Measurements from ENCODE around the gene APBA3.

Gene APBA3, protein sequence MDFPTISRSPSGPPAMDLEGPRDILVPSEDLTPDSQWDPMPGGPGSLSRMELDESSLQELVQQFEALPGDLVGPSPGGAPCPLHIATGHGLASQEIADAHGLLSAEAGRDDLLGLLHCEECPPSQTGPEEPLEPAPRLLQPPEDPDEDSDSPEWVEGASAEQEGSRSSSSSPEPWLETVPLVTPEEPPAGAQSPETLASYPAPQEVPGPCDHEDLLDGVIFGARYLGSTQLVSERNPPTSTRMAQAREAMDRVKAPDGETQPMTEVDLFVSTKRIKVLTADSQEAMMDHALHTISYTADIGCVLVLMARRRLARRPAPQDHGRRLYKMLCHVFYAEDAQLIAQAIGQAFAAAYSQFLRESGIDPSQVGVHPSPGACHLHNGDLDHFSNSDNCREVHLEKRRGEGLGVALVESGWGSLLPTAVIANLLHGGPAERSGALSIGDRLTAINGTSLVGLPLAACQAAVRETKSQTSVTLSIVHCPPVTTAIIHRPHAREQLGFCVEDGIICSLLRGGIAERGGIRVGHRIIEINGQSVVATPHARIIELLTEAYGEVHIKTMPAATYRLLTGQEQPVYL

GRCh38 chr19:3761382-3762129 lies at the start of gene APBA3:
Gene APBA3 (minus strand): TSS chr19:3761692. CDS start chr19:3760264, 1,428 bp downstream.
- peak; percentile 13 for DNase-seq

DNA sequence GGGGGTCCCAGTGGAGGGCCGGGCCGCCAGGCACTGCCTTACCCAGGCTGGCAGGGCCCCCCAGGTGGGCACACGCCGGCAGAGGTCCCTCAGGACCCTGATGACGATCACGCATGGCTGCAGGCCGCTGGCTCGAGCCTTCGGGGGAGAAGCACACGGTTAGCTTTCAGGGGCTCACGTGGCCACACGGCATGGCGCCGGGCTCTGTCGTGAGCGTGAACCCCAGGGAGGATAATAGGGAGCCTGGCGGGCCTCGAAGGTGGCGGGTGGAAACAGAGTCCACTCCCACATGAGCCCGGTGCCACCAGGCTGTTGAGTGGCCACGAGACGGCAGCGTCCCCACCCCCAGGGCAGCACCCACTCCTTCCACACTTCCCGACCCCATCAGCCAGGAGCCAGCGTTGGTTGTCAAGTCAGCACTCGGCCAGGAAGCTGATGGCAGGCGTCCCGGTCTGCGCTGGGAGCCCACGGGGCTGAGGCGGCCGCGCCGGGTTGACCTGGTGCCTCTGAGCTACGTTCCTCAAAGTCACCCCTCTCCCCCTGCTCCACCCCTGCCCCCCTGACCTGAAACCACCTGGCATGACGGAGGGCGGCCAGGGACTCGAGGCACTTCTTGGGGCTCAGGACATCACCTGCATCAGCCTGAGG lies 49.3 kb upstream of the APBA3 start:
- DNase-seq: no peak

DNA sequence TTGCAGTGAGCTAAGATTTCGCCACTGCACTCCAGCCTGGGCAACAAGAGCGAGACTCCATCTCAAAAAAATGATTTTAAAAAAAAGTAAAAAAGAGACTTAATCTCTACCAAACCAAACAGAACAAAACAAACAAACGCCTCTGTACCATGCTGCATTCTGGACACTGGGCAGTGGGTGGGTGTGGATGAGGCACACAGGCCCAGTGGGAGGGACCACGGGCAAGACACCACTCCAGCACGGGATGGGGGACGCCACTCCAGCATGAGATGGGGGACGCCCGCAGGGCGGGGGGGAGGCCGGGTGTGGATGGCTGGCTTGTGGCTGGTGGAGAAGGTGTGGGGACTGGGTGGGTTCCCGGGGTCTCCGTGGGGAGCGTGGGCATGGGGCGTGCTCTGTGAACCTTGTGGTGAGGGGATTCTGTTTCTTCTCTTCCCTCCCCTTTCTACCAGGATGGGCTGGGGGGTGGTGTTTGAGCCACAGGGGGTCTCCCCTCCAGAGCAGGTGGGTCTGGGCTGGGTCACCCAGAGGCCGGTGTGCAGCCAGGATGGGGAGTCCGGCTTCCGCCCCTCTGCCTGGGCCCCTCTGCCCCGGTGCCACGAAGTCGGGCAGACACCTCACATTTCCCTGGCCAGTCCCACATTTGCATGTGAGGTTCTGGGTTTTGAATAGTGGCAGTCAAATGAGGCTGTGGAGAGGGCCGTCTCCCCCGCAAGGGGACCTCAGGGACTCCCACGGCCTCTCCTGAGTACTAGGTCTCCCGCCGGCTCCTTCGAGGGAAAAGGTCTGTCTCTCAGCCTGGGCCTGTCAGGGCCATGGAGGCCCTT lies 48.6 kb upstream of the APBA3 start:
- no peak for DNase-seq

- DNase-seq: no peak
Measured at GRCh38 chr19:3808420-3809143, 47.1 kb upstream of the APBA3 start.

GRCh38 chr19:3807574-3808354 lies 46.3 kb upstream of the APBA3 start:
- no peak for DNase-seq

- no peak for DNase-seq
Measured at GRCh38 chr19:3807131-3807480, 45.6 kb upstream of the APBA3 start.

- no peak for DNase-seq
Measured at GRCh38 chr19:3805859-3806258, 44.4 kb upstream of the APBA3 start.

- no peak for DNase-seq
Measured at GRCh38 chr19:3804429-3804828, 42.9 kb upstream of the APBA3 start.

GRCh38 chr19:3803986-3804385 lies 42.5 kb upstream of the APBA3 start:
- DNase-seq: no peak

DNA sequence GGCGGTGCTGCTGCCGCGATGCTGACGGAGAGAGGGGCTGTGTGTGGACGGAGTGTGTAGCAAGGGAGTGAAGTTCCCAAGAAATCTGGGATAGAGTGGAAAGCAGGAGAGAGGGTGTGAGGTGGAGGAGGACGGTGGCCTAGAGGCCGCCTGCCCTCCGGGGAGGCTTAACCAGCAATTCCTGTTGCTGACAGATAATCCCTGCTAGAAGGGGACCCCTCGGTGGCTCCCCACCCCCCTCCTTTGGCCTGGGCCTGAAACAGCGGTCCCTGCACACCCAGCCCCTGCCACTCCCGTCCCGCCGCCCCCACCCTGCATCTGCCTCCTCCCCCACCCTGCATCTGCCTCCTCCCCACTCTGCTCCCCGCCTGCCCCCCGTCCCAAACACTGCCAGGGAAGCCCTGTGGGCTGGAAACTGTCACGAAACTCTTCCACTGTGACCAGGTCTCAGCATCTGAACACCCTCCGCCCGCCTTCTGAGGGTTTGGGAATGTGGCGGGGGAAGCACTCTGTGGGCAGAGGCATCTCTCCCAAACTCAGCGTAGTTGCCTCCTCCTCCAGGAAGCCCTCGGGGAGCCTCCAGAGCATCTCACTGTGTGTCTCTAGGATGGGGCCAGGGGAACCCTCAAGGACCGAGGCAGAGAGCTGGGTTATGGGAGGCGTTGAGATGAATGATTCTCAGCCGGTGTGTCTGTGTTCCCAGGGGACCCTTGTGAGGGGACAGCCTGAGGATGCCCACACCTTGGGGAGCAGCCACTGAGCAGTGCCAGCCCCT lies 41.8 kb upstream of the APBA3 start:
- DNase-seq: no peak

- DNase-seq: no peak
Measured at GRCh38 chr19:3801412-3802096, 40.1 kb upstream of the APBA3 start.

DNA sequence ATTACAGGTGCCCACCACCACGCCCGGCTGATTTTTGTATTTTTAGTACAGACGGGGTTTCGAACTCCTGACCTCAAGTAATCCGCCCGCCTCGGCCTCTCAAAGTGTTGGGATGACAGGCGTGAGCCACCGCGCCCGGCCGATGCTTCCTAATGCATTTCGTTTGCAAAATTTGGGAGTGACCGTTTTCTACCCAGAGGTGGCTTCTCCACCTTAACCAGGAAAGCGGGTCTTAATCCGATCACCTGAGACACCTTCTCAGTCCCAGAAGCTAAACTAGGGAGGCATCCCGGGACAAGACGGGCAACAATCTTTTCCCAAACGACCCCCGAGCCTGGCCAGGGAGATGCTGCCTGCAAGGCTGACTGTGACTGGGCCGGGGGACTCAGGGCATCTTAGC lies 39.5 kb upstream of the APBA3 start:
- no peak for DNase-seq

GRCh38 chr19:3798137-3798536 lies 36.6 kb upstream of the APBA3 start:
- DNase-seq: no peak

GRCh38 chr19:3796358-3796757 lies 34.9 kb upstream of the APBA3 start:
- DNase-seq: no peak

DNA sequence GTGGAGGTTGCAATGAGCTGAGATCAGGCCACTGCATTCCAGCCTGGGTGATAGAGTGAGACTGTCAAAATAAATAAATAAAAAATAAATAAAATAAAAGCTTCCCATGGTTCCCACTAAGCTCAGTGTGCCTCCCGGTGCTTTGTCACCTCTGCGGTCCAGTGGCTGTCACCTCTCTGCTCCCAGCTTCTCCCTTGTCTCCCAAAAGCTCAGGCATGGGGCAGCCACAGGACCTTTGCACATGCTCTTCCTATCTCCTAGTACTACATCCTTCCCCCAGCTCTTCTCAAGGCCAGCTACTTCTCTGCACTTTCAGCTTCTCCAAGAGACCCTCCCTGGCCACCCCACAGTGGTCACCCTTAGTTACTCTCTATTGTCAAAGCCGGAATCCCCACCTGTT lies 32.3 kb upstream of the APBA3 start:
- no peak for DNase-seq

GRCh38 chr19:3792114-3792513 lies 30.6 kb upstream of the APBA3 start:
- DNase-seq: no peak

DNA sequence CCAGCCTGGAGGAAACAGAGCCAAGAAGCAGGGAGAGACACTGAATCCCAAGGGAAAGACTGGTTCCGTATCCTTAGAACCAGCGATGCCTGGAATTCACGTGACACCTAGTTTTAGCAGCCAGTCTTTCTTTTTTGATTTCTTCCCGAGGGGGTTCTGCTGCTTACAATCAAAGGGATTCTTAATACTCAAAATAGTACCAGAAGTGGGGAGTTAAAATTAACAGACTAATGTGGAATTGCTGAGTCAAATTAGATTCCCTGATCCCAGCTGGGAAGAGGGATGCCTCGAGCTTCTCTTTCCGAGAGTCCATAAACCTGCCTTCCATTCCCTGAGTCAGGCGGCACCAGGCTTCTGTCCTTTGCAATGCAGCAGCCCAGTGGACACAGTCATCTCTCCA lies 29.4 kb upstream of the APBA3 start:
- DNase-seq: no peak

- DNase-seq: no peak
Measured at GRCh38 chr19:3790209-3790734, 28.8 kb upstream of the APBA3 start.

DNA sequence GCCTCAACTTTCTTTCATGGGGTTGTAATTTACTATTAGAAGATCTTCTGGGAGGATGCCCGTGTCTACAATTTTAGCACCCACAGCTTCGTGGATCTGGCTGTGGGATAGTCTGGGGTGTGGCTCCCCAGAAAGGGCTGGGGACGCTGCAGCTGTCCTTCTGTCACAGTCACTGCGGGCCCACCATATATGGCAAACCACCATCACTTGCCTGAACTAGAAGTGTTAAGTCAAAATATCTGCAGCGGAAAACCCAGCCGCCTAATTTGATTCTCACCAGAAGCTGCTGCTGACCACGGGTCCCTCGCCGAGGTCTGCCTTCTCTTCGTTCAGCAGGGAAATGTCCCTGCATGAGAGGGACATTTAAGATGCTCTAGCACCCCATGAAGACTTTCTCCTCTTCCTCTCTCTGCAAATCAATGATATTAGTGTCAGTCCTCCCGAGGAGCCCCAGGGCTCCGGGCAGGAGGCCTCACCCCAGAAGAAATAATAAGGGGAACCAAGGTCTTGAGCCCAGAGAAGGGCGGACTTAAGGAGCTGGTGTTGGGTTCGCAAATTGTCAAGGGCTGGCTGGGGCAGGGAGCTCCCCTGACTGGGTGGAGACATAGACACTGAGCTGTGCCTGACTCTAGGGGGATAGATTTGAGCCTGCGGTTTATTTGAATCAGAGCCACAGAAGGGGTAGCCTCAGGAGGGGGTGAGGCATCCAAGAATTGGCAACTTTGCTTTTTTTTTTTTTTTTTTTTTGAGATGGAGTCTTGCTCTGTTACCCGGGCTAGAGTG lies 27.7 kb upstream of the APBA3 start:
- DNase-seq: no peak
